ENCODE results near the gene COX4I2. TPM values are rescaled to one million over a fixed set of nuclear protein-coding genes. Genes with fewer than 3 reads are reported as not detected.

COX4I2 gene
- total RNA-seq, 1 experiment from 2014 or later = not detected

DNA sequence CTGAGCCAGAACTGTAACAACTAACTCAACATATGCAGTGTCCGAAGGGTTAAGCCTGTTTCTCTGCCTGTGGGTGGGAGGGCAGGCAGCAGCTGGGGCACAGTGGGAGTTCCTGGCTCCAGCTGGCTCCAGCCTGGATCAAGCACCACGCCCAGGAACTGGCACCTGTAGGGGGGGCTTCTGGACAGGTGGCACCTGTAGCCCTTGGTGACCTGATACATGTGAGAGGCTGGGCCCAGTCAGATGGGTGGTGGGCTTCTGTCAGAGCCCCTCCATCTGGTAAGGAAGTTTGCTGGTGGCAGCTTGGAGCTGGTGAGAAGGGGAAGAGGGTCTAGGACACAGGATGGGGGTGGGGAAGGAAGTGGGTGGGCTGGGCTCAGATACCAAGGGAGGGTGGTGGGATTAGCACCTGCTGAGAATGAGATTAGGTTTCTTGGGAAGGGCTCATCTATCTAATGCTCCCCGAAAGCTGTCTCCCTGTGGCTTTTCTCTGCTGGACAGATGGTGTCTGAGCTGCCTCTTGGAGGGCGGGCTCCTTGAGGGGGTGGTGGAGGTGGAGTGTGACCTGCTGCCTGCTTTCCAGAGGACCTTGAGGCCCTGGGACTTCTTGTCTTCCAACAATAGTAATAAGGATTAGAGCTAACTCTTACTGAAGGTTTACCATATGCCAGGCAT is 56.4 kb downstream of the COX4I2 start:
- no peak overlapping the region for H3K4me3 ChIP-seq
- no peak for DNase-seq (ENCODE audit: low read depth in 1 of 2, low spot score in 2 of 2)
- no peak overlapping the region for H3K27ac ChIP-seq
- peaks cover 68% of the 10 kb centered on the region for H3K36me3 ChIP-seq
- H3K9me3 ChIP-seq (replicated peaks) = no peaks in the 10 kb centered on the region
- H3K27me3 ChIP-seq (replicated peaks) = no peaks in the 10 kb centered on the region
- H3K4me1 ChIP-seq (replicated peaks) = peaks cover 42% of the 10 kb centered on the region

Other genes starting within 250 kb of the COX4I2 start
- gene DEFB119, start 247.3 kb upstream of the COX4I2 start, total RNA-seq (2014; rRNA removed; shearing (Covaris generic)) = not detected in 2 replicates
- gene DEFB121, start 231.7 kb upstream of the COX4I2 start, total RNA-seq (2014; rRNA removed; shearing (Covaris generic)) = not detected in 2 replicates
- gene DEFB123, start 197.3 kb upstream of the COX4I2 start, total RNA-seq (2014; rRNA removed; shearing (Covaris generic)) = not detected in 2 replicates
- gene DEFB124, start 162.8 kb upstream of the COX4I2 start, total RNA-seq (2014; rRNA removed; shearing (Covaris generic)) = not detected in 2 replicates
- gene REM1, start 162.6 kb upstream of the COX4I2 start, total RNA-seq (2014; rRNA removed; shearing (Covaris generic)) = not detected in 2 replicates
- 28.2 and 68.1 TPM in 2 replicates for gene HM13, start 123.5 kb upstream of the COX4I2 start, total RNA-seq (2014; rRNA removed; shearing (Covaris generic))
- gene ID1, start 32.6 kb upstream of the COX4I2 start, total RNA-seq (2014; rRNA removed; shearing (Covaris generic)) = 700 and 729 TPM in 2 replicates
- gene BCL2L1, start 85.0 kb downstream of the COX4I2 start, total RNA-seq (2014; rRNA removed; shearing (Covaris generic)) = 103 and 106 TPM in 2 replicates
- gene TPX2, start 101.4 kb downstream of the COX4I2 start, total RNA-seq (2014; rRNA removed; shearing (Covaris generic)) = 212 and 238 TPM in 2 replicates
- 0.82 and 1.0 TPM in 2 replicates for gene MYLK2, start 181.4 kb downstream of the COX4I2 start, total RNA-seq (2014; rRNA removed; shearing (Covaris generic))
- gene FOXS1, start 207.7 kb downstream of the COX4I2 start, total RNA-seq (2014; rRNA removed; shearing (Covaris generic)) = 0.25 and 1.5 TPM in 2 replicates
- gene DUSP15, start 232.6 kb downstream of the COX4I2 start, total RNA-seq (2014; rRNA removed; shearing (Covaris generic)) = 1.5 and 3.4 TPM in 2 replicates
- not detected in 2 replicates for gene TTLL9, start 232.7 kb downstream of the COX4I2 start, total RNA-seq (2014; rRNA removed; shearing (Covaris generic))